Measurements from ENCODE around the gene ASF1A.

ASF1A gene

GRCh38 chr6:118895261-118895560 is 1.3 kb downstream of the ASF1A start:
- ATAC-seq (no peak), DNase-seq (no peak)
- H3K4me3 Mint-ChIP-seq, result peak overlapping the region; percentile 68 to 77
- no peaks in the 10 kb centered on the region for H3K9me3 Mint-ChIP-seq
- H3K27ac Mint-ChIP-seq, result peak overlapping the region; percentile 54 to 79
- H3K4me1 Mint-ChIP-seq, result peaks cover 48% of the 10 kb centered on the region
- no peaks in the 10 kb centered on the region for H3K27me3 Mint-ChIP-seq

- Mint-ChIP-seq H3K4me3 (peak overlapping the region; percentile 74 to 77), H3K4me1 (peaks cover 49% of the 10 kb centered on the region), H3K27me3 (no peaks in the 10 kb centered on the region), H3K27ac (peak overlapping the region; percentile 75 to 93), H3K9me3 (no peaks in the 10 kb centered on the region)
- DNase-seq (no peak), ATAC-seq (no peak)
These were observed 1.9 kb downstream of the ASF1A start for GRCh38 chr6:118895859-118896258.

DNA sequence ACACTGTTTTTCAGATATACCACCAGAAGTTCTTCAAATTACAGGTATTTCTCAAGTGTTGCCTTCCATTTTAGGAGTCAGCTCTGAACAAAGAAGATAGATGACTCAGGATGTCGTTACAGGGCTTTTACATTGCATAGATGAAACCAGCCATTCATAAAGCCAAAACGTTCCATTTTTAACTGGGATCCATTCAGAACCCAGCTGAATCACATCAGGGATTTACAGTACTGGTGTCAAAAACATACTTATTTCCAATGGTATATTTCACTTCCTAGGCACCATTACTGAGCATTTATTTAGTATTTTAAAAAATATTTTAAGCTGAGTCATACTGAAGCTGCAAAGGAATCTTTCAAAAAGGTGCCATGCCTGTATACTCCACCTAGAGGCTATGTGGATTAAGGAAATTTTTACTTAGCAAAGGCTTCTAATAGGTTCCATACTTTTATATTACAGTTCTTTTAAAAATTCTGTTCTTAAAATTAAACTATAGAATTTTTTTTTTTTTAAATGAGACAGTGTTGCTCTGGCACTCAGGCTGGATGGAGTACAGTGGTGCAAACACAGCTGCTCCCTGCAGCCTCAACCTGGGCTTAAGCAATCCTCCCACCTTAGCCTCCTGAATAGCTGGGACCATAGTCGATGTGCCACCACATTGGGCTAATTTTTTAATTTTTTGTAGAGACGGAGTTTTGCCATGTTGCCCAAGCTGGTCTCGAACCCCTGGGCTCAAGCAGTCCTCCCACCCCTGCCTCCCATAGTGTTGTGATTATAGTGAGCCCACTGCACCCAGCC is 2.6 kb downstream of the ASF1A start:
- DNase-seq, result no peak
- H3K27ac Mint-ChIP-seq, result peak overlapping the region; percentile 75 to 93
- H3K27me3 Mint-ChIP-seq, result no peaks in the 10 kb centered on the region
- no peaks in the 10 kb centered on the region for H3K9me3 Mint-ChIP-seq
- H3K4me3 Mint-ChIP-seq, result peak overlapping the region; percentile 74 to 77
- ATAC-seq, result no peak
- H3K4me1 Mint-ChIP-seq, result peaks cover 48% of the 10 kb centered on the region

DNA sequence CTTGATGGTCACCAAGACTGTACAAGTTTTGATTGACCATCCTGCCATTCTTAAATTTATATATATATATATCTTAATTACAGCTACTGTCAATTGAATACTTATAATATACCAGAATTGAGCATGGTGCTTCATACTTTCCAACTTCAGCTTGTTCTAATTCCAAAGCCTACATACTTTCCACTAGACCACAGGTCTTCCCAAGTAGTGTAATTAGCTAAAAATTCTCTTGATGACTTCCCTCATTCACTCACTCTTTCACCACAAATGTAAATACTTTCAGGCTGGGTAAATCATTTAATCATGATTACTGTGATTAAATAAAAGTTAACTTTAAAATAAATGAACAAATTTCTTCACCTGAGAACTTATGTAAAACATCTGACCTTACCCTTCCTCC is 3.4 kb downstream of the ASF1A start:
- ATAC-seq (no peak), DNase-seq (no peak)
- peak overlapping the region; percentile 42 to 65 for H3K4me3 Mint-ChIP-seq
- H3K4me1 Mint-ChIP-seq, result peaks cover 52% of the 10 kb centered on the region
- no peaks in the 10 kb centered on the region for H3K9me3 Mint-ChIP-seq
- peak overlapping the region in 1 of 2 donors; percentile 60 for H3K27ac Mint-ChIP-seq
- H3K27me3 Mint-ChIP-seq, result no peaks in the 10 kb centered on the region

DNA sequence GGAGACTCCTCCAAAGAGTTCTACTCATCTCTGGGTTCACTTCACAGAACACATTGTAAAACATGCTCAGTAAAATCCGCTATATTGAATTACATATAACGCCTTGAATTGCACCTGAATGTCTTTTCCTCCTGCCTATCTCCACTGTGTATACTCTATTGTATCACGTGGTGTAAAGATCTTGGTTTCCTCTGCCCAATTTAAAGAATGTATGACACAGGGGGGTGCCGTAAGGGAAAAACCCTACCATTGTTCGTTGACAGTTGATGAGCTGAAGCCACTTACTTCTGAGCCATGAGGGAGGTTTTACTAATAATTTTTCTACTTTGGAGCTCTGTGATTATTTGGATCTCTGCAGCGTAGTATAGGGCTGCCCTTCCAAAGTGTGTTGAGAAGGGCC is 6.0 kb downstream of the ASF1A start:
- DNase-seq (peak in 1 of 2 donors; percentile 31), ATAC-seq (peak; percentile 94)
- no peaks in the 10 kb centered on the region for H3K27me3 Mint-ChIP-seq
- H3K27ac Mint-ChIP-seq, result peak overlapping the region in 1 of 2 donors; percentile 85
- peak overlapping the region; percentile 41 to 71 for H3K4me3 Mint-ChIP-seq
- H3K9me3 Mint-ChIP-seq, result no peaks in the 10 kb centered on the region
- H3K4me1 Mint-ChIP-seq, result peaks cover 77% of the 10 kb centered on the region

DNA sequence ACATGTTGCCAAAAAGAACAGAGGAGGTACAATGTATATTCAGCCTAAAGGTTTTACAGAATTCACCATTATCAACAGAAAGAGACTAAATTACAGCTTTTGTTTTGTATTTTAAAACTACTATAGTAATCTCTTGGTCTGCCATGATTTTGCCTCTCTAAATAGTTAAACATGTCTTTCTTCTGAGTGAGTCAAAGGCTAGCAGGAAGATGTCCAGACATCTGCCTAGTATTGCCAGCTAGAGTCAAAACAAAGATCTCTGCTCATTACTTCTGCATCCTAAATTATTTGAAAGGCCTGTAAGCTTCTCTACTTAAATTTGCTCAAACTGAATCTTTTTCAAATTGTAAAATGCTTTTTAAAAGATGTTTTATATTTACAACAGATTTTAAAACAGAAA is 8.8 kb downstream of the ASF1A start:
- no peaks in the 10 kb centered on the region for H3K9me3 Mint-ChIP-seq
- no peak for ATAC-seq
- DNase-seq, result no peak
- no peak overlapping the region for H3K4me3 Mint-ChIP-seq
- H3K27ac Mint-ChIP-seq, result peak overlapping the region in 1 of 2 donors; percentile 10
- no peaks in the 10 kb centered on the region for H3K27me3 Mint-ChIP-seq
- peaks cover 91% of the 10 kb centered on the region for H3K4me1 Mint-ChIP-seq

DNA sequence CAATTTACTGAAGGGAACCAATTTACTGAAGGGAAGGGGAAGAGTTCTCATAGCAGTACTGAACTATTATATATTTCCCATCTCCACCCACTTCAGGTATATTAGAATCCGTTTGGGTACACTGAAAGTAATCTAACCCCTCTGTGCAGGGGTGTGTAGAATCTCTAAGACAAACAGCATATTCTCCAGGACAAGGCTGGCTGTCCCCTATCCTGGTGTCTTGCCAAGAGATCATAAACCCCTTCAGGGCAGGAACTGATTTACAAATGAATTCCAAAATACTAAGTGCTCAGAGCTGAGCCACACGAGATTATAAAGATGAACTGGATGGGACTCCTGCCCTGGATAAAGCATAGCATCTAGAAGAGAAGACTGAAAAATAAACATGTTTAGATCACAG is 9.2 kb downstream of the ASF1A start:
- H3K9me3 Mint-ChIP-seq, result no peaks in the 10 kb centered on the region
- no peak overlapping the region for H3K4me3 Mint-ChIP-seq

DNA sequence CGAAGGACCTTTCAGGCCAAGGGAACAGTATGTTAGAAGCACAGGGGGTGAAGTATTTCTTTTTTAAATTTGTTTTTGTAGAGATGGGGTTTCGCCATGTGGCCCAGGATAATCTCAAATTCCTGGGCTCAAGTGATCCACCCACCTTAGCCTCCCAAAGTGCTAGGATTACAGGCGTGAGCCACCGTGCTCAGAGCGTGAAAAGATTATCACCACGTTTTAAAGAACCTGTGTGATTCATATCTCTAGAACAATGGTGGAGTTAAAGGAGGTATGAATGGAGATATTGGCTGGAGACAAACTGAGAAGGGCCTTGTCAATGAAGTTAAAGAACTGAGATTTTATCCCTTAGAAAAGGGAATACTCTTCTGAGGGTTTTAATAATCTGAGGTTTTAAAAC is 9.7 kb downstream of the ASF1A start:
- ATAC-seq, result no peak
- H3K4me3 Mint-ChIP-seq, result no peak overlapping the region
- DNase-seq, result no peak
- H3K27me3 Mint-ChIP-seq, result no peaks in the 10 kb centered on the region
- peaks cover 84% of the 10 kb centered on the region for H3K4me1 Mint-ChIP-seq
- no peaks in the 10 kb centered on the region for H3K9me3 Mint-ChIP-seq
- H3K27ac Mint-ChIP-seq, result peak overlapping the region; percentile 88 to 90

More for the DNA sequence above, 9.2 kb downstream of the ASF1A start:
- no peak for ATAC-seq
- Mint-ChIP-seq H3K27ac (peak overlapping the region in 1 of 2 donors; percentile 88), H3K27me3 (no peaks in the 10 kb centered on the region), H3K4me1 (peaks cover 87% of the 10 kb centered on the region)
- no peak for DNase-seq

- ATAC-seq (no peak), DNase-seq (no peak)
- Mint-ChIP-seq H3K27ac (no peak overlapping the region), H3K9me3 (no peaks in the 10 kb centered on the region), H3K4me1 (peaks cover 70% of the 10 kb centered on the region), H3K27me3 (no peaks in the 10 kb centered on the region), H3K4me3 (no peak overlapping the region)
These were observed 11.1 kb downstream of the ASF1A start for GRCh38 chr6:118905084-118905483.

DNA sequence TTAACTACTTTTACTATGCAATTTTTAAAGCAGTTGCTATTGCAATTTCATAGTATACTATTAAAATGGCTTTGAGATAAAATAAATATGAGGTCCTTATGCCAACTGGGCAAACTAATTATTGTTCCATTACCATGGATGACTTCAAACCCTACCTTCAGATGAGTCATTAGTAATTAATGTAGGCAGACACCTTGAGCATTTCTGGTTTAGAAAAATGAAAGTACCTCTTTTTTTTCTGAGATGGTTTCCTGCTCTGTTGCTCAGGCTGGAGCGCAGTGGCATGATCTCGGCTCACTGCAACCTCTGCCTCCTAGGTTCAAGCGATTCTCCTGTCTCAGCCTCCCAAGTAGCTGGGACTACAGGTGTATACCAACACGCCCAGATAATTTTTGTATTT is 11.9 kb downstream of the ASF1A start:
- H3K4me3 Mint-ChIP-seq, result no peak overlapping the region
- H3K27ac Mint-ChIP-seq, result no peak overlapping the region
- H3K9me3 Mint-ChIP-seq, result no peaks in the 10 kb centered on the region
- no peak for DNase-seq
- peak; percentile 55 for ATAC-seq
- H3K27me3 Mint-ChIP-seq, result no peaks in the 10 kb centered on the region
- peaks cover 63% of the 10 kb centered on the region for H3K4me1 Mint-ChIP-seq

- Mint-ChIP-seq H3K27me3 (no peaks in the 10 kb centered on the region), H3K4me3 (no peak overlapping the region), H3K9me3 (no peaks in the 10 kb centered on the region), H3K4me1 (peaks cover 38% of the 10 kb centered on the region), H3K27ac (no peak overlapping the region)
- ATAC-seq, result no peak
- DNase-seq, result no peak
These were observed 14.5 kb downstream of the ASF1A start for GRCh38 chr6:118908441-118908840.

- ATAC-seq (no peak), DNase-seq (no peak)
- H3K9me3 Mint-ChIP-seq, result no peaks in the 10 kb centered on the region
- H3K4me1 Mint-ChIP-seq, result no peaks in the 10 kb centered on the region
- no peak overlapping the region for H3K27ac Mint-ChIP-seq
- H3K27me3 Mint-ChIP-seq, result no peaks in the 10 kb centered on the region
- H3K4me3 Mint-ChIP-seq, result no peak overlapping the region
These were observed 18.7 kb downstream of the ASF1A start for GRCh38 chr6:118912646-118913045.

DNA sequence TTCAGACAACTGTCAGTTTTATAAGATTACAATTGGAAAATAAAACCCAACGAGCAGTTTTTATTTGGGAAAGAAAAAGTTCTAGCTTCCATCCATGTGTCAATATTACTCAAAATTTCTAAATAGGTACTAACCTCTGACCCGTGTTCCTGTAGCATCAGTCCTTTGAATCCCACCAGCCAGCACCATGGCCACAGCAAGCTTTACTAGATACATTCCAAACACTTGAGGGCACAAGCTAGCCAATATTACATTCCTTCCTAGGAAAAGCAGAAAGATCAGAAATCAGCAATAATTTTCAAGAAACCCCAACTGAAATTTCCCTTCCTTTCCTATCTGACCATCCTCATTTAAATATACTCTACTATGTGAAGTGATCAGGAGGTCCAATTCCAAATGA is 19.2 kb downstream of the ASF1A start:
- no peaks in the 10 kb centered on the region for H3K4me1 Mint-ChIP-seq
- H3K4me3 Mint-ChIP-seq, result no peak overlapping the region
- no peak for DNase-seq
- no peaks in the 10 kb centered on the region for H3K9me3 Mint-ChIP-seq
- no peak for ATAC-seq
- peak overlapping the region in 1 of 2 donors; percentile 49 for H3K27ac Mint-ChIP-seq
- no peaks in the 10 kb centered on the region for H3K27me3 Mint-ChIP-seq

DNA sequence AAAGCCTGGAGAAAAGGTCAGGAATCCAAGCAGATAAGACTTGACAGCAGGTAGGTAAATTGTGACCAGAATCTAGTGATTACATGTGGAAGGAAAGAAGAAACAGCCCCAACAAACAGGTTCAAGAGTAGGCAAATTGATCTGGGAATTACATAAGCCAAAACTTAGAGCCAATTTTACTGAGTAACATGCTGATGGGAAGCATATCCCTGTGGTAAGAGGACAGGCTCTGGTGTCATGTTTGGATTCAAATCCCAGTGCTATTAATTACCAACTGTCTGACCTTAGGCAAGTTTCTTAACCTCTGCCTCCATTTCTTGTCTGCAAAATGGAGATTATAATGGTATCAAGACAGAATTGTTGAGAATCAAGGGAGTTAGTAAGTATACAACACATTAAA is 20.6 kb downstream of the ASF1A start:
- no peaks in the 10 kb centered on the region for H3K27me3 Mint-ChIP-seq
- H3K4me1 Mint-ChIP-seq, result no peaks in the 10 kb centered on the region
- ATAC-seq (no peak), DNase-seq (no peak)
- no peak overlapping the region for H3K27ac Mint-ChIP-seq
- H3K4me3 Mint-ChIP-seq, result no peak overlapping the region
- H3K9me3 Mint-ChIP-seq, result no peaks in the 10 kb centered on the region

GRCh38 chr6:118917546-118918328 is 23.8 kb downstream of the ASF1A start:
- Mint-ChIP-seq H3K27me3 (no peaks in the 10 kb centered on the region), H3K9me3 (no peaks in the 10 kb centered on the region), H3K4me3 (no peak overlapping the region), H3K27ac (no peak overlapping the region), H3K4me1 (no peaks in the 10 kb centered on the region)
- DNase-seq (no peak), ATAC-seq (no peak)

GRCh38 chr6:118918329-118918725 is 24.4 kb downstream of the ASF1A start:
- ATAC-seq (no peak), DNase-seq (no peak)
- Mint-ChIP-seq H3K27me3 (no peaks in the 10 kb centered on the region), H3K9me3 (no peaks in the 10 kb centered on the region), H3K4me3 (no peak overlapping the region), H3K27ac (no peak overlapping the region), H3K4me1 (no peaks in the 10 kb centered on the region)
